ENCODE results near the gene TTC38. TPM values are rescaled to one million over a fixed set of nuclear protein-coding genes. Genes with fewer than 3 reads are reported as not detected.

The TTC38 gene
- total RNA-seq, 1 experiment from 2014 or later, result 13.7 TPM

- no peak for DNase-seq (ENCODE audit: extremely low read depth, low read depth)
Observed at GRCh38 chr22:46275455-46276122, 7.8 kb downstream of the TTC38 start.

GRCh38 chr22:46276563-46276962 is 8.8 kb downstream of the TTC38 start:
- no peak for DNase-seq (ENCODE audit: extremely low read depth, low read depth)

- no peak for DNase-seq (ENCODE audit: extremely low read depth, low read depth)
Observed at GRCh38 chr22:46278656-46279645, 11.1 kb downstream of the TTC38 start.

- DNase-seq (ENCODE audit: extremely low read depth, low read depth), result no peak
Observed at GRCh38 chr22:46280063-46280817, 12.4 kb downstream of the TTC38 start.

GRCh38 chr22:46280999-46281623 is 13.3 kb downstream of the TTC38 start:
- DNase-seq (ENCODE audit: extremely low read depth, low read depth), result no peak

- DNase-seq (ENCODE audit: extremely low read depth, low read depth), result no peak
Observed at GRCh38 chr22:46281866-46282678, 14.3 kb downstream of the TTC38 start.

GRCh38 chr22:46286006-46286405 is 18.2 kb downstream of the TTC38 start:
- DNase-seq (ENCODE audit: extremely low read depth, low read depth), result no peak

- DNase-seq (ENCODE audit: extremely low read depth, low read depth), result no peak
Observed at GRCh38 chr22:46286941-46287872, 19.4 kb downstream of the TTC38 start.

- no peak for DNase-seq (ENCODE audit: extremely low read depth, low read depth)
Observed at GRCh38 chr22:46287873-46288751, 20.3 kb downstream of the TTC38 start.

- no peak for DNase-seq (ENCODE audit: extremely low read depth, low read depth)
Observed at GRCh38 chr22:46288846-46289243, 21.0 kb downstream of the TTC38 start.

GRCh38 chr22:46289244-46289891 is 21.6 kb downstream of the TTC38 start:
- DNase-seq (ENCODE audit: extremely low read depth, low read depth), result no peak

GRCh38 chr22:46290121-46290842 is 22.5 kb downstream of the TTC38 start:
- no peak for DNase-seq (ENCODE audit: extremely low read depth, low read depth)

- no peak for DNase-seq (ENCODE audit: extremely low read depth, low read depth)
Observed at GRCh38 chr22:46290843-46291785, 23.3 kb downstream of the TTC38 start.

GRCh38 chr22:46292173-46292572 is 24.4 kb downstream of the TTC38 start:
- DNase-seq (ENCODE audit: extremely low read depth, low read depth), result no peak

- DNase-seq (ENCODE audit: extremely low read depth, low read depth), result no peak
Observed at GRCh38 chr22:46292732-46293131, 24.9 kb downstream of the TTC38 start.
